Activated naive CD4-positive, alpha-beta T cell treated with anti-CD3 and anti-CD28 coated beads, Interleukin-2, amount 10 ng/mL, durations not matched to agents 7 days and 5 days (primary cell): ENCODE measurements around the gene CATSPER4.

Source experiments
- CTCF ChIA-PET: fragments of 350-600 bp; sonication (Branson Sonifier 250); formaldehyde crosslinking; loops from one replicate; lab custom pipeline; 2021; ENCODE audit warnings: antibody characterized with exemption; lab: Charles Lee
- DNase-seq: peaks from one replicate; pipeline ENCODE4 v3.0.0-alpha.2; 2020
- H3K27ac Mint-ChIP-seq: one replicate; pipeline ENCODE4 v1.8.0; 2021; ENCODE audit warnings: mild to moderate bottlenecking, moderate library complexity, mixed read lengths
- H3K27me3 Mint-ChIP-seq: one replicate; pipeline ENCODE4 v1.8.0; 2021; ENCODE audit warnings: mild to moderate bottlenecking, mixed read lengths
- H3K36me3 Mint-ChIP-seq: one replicate; pipeline ENCODE4 v1.8.0; 2021; ENCODE audit warnings: mixed read lengths
- H3K4me1 Mint-ChIP-seq: one replicate; pipeline ENCODE4 v1.8.0; 2021; ENCODE audit warnings: mixed read lengths
- H3K4me3 Mint-ChIP-seq: one replicate; pipeline ENCODE4 v1.8.0; 2021; ENCODE audit warnings: mild to moderate bottlenecking, moderate library complexity, mixed read lengths
- H3K9me3 Mint-ChIP-seq: one replicate; pipeline ENCODE4 v1.8.0; 2021; ENCODE audit warnings: mixed read lengths

The CATSPER4 gene

DNA sequence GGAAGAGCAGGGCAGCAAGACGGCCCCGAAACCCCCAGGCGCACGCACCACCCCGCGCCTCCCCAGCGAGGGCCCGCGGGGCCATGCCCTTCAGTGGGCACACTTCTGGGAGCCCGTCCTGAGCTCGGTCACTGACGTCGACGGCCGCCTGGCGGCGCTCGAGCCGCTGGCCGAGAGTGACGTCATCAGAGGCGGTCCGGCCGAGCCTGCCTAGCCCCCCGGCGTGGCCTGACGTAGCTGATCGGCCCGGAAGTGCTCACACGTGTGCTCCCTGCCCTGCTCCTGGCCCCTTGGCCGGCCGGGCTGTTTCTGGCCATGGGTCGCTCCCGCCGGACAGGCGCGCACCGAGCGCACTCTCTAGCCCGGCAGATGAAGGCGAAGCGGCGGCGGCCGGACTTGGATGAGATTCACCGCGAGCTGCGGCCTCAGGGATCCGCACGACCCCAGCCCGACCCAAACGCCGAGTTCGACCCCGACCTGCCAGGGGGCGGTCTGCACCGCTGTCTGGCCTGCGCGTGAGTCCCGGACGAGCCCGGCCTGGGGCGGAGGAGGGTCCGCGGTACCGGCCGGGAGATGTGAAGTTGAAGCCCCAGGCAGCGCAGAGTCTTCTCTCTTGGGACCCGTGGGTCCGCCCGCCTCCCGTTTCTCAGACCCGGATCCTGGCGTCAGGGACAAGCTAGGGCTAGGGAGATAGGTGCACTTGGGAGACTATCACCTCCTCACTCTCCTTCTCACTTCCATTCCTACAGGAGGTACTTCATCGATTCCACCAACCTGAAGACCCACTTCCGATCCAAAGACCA is 20.5 kb upstream of the CATSPER4 start, which contains the start of gene ZNF593:
Gene ZNF593, plus strand, starts transcription at position 240 of the 803 bp plus-strand sequence. Its CDS starts 76 bp downstream, at position 316.
- DNase-seq = peak; percentile 89
- Mint-ChIP-seq H3K36me3 (no peaks in the 10 kb centered on the region), H3K27me3 (peaks cover 35% of the 10 kb centered on the region), H3K9me3 (no peaks in the 10 kb centered on the region), H3K27ac (peak within 1 kb of the TSS; percentile 84), H3K4me3 (peak within 1 kb of the TSS; percentile 85), H3K4me1 (peaks cover 39% of the 10 kb centered on the region)
- CTCF ChIA-PET = interaction anchor here (0.6 to 3.8 kb wide), 30 partner anchors 9 to 320 kb away, joined by 3 to 36 read pairs (median 4); partner anchors contain the start of genes CD52 and CEP85

DNA sequence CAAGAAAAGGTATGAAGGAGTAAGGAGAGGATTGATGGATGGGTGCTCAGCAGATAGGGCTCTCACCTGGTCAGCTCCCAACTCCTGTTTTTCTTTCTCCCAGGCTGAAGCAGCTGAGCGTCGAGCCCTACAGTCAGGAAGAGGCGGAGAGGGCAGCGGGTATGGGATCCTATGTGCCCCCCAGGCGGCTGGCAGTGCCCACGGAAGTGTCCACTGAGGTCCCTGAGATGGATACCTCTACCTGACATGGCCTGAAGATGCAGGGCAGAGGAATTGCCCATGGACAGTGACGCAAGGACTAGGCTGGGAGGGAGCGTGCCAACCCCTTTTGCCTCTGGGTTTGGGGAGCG is 20.0 kb upstream of the CATSPER4 start:
- DNase-seq = no peak
- H3K4me1 Mint-ChIP-seq = peaks cover 33% of the 10 kb centered on the region
- peak overlapping the region; percentile 85 for H3K4me3 Mint-ChIP-seq
- peaks cover 30% of the 10 kb centered on the region for H3K27me3 Mint-ChIP-seq
- H3K36me3 Mint-ChIP-seq = no peaks in the 10 kb centered on the region
- CTCF ChIA-PET = interaction anchor here (0.7 to 3.8 kb wide), 18 partner anchors 8 to 247 kb away, joined by 3 to 36 read pairs (median 4); partner anchors contain the start of gene CEP85
- peak overlapping the region; percentile 84 for H3K27ac Mint-ChIP-seq
- no peaks in the 10 kb centered on the region for H3K9me3 Mint-ChIP-seq

DNA sequence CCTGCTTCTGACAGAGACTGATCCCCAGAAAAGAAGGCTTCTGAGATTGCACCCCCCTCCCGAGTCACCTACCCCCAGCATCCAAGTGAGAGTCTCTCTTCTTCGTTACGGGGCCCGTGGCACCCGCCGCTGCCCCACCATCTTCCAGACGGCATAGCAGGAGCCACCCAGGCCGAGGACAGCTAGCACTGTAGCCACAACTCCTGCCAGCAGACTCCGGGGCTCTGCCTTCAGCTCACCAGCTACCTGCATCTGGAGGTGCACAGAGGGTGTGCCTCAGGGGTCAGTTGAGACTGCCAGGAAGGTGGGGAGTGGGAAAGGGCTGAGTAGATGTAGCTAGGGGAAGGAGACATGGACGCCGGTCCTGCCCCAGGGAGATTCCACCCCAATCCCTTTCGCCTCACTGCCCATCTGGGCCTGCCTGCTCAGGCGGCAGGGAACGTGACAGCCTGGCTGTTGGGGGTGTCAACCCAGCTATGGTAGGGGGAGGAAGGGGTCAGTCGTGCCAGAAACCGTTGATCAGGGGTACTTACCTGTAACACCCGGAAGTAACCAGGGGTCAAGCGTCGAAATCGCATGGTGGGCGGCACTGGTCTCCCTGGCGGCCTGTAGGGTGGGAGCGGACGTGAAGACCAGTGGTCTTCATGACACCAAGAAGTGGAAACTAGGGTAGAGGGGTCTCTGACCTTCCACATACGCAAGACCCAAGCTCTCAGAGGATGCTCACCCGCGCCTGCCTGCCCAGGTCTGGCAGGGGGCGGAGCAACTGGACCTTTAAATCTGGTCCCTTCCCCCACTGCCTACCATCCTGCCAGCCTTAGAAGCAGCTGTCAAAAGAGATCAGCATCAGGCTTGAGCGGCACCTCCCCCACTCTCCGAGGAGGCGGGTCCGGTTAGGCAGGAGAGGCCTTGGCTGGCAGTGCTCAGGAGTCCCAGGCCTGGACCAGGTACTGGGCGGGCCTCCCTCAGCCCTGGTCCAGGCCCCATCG is 19.0 kb upstream of the CATSPER4 start, which contains the start of gene ZNF593OS:
Gene ZNF593OS, minus strand, starts transcription at position 749 of the 989 bp plus-strand sequence. Its CDS starts 171 bp downstream, at position 578.
- DNase-seq = no peak
- Mint-ChIP-seq H3K4me1 (peaks cover 27% of the 10 kb centered on the region), H3K36me3 (no peaks in the 10 kb centered on the region), H3K4me3 (peak within 1 kb of the TSS; percentile 85), H3K27me3 (peaks cover 20% of the 10 kb centered on the region), H3K9me3 (no peaks in the 10 kb centered on the region), H3K27ac (no peak within 1 kb of the TSS)
- CTCF ChIA-PET = interaction anchor here (0.6 to 3.8 kb wide), 7 partner anchors 26 to 246 kb away, joined by 3 to 36 read pairs (median 4); partner anchors contain the start of gene CEP85

DNA sequence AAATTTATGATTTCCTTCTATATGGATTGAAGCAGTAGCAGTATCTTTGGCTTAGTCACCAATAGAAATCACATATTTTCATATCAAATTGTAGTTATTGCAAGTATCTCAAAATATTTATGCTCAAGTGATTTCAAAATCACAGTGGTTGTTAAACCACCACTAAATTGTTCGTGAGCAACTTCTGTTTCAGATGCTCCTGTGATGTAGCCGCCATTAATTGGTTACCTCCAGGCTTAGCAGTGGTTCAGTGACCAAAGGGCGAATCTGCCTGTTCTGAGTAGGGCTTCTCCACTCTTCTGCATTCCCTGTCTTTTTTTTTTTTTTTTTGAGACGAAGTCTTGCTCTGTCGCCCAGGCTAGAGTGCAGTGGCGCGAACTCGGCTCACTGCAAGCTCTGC is 15.1 kb upstream of the CATSPER4 start:
- Mint-ChIP-seq H3K36me3 (no peaks in the 10 kb centered on the region), H3K27ac (no peak overlapping the region), H3K9me3 (no peaks in the 10 kb centered on the region), H3K27me3 (peaks cover 1% of the 10 kb centered on the region), H3K4me1 (peaks cover 13% of the 10 kb centered on the region), H3K4me3 (no peak overlapping the region)
- CTCF ChIA-PET = interaction anchor here (1.0 kb wide), 1 partner anchor 39 kb away, joined by 3 read pairs; no protein-coding TSS in a partner anchor
- no peak for DNase-seq

DNA sequence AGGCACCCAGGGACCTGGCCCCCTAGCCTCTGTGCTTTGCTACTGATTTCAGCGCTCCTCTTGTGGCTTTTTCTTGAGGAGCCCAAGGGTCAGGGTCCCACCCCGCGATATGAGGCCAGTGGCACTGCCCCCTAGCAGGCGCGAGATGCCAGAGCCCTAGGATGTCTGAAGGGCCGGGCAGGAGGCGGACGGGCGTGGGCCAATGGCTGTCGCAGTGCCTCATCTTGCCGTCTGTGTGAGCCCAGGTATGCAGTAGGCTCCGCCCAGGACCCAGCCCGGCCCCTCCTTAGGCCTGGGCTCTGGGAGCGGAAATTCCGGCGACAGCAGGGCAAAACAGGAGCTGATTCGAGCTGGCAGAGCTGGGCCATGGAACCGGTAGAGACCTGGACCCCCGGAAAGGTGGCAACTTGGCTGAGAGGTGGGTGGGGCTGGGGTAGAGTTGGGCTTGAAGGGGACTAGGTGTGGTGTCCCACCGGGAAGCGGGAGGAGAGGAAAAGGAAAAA is 13.2 kb upstream of the CATSPER4 start, which contains the start of gene CNKSR1:
Gene CNKSR1, plus strand, starts transcription at position 310 of the 503 bp plus-strand sequence. Its CDS starts 57 bp downstream, at position 367.
- peak within 1 kb of the TSS; percentile 66 for H3K4me3 Mint-ChIP-seq
- no peak within 1 kb of the TSS for H3K27ac Mint-ChIP-seq
- H3K9me3 Mint-ChIP-seq = no peaks in the 10 kb centered on the region
- peaks cover 2% of the 10 kb centered on the region for H3K4me1 Mint-ChIP-seq
- H3K27me3 Mint-ChIP-seq = peaks cover 6% of the 10 kb centered on the region
- DNase-seq = no peak
- CTCF ChIA-PET = interaction anchor here (1.2 kb wide), 1 partner anchor 99 kb away, joined by 4 read pairs; no protein-coding TSS in a partner anchor
- no peaks in the 10 kb centered on the region for H3K36me3 Mint-ChIP-seq

DNA sequence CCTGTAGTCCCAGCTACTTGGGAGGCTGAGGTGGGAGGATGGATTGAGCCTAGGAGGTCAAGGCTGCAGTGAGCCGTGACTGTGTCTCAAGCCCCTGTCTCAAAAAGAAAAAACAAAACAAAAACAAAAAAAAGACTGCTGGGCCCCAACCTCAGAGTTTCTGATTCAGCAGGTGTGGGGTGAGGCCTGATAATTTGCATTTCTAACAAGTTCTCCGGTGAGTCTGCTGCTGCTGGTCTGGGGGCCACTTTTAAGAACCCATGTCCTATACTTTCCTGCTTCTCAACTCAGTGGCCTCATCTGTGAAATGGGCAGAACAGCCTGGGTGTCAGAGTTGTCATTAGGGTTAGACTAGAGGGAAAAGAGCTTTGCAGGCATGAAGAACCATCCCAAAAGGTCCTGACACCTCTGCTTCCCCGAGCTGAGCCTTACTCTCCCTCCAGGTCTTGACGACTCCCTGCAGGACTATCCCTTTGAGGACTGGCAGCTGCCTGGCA is 10.3 kb upstream of the CATSPER4 start:
- no peak for DNase-seq
- Mint-ChIP-seq H3K27me3 (peaks cover 11% of the 10 kb centered on the region), H3K27ac (no peak overlapping the region), H3K36me3 (no peaks in the 10 kb centered on the region), H3K9me3 (no peaks in the 10 kb centered on the region), H3K4me3 (no peak overlapping the region), H3K4me1 (peaks cover 2% of the 10 kb centered on the region)
- CTCF ChIA-PET = interaction anchor here (0.6 to 1.1 kb wide), 2 partner anchors 54 to 651 kb away, joined by 3 read pairs; partner anchors contain the start of gene CEP85

DNA sequence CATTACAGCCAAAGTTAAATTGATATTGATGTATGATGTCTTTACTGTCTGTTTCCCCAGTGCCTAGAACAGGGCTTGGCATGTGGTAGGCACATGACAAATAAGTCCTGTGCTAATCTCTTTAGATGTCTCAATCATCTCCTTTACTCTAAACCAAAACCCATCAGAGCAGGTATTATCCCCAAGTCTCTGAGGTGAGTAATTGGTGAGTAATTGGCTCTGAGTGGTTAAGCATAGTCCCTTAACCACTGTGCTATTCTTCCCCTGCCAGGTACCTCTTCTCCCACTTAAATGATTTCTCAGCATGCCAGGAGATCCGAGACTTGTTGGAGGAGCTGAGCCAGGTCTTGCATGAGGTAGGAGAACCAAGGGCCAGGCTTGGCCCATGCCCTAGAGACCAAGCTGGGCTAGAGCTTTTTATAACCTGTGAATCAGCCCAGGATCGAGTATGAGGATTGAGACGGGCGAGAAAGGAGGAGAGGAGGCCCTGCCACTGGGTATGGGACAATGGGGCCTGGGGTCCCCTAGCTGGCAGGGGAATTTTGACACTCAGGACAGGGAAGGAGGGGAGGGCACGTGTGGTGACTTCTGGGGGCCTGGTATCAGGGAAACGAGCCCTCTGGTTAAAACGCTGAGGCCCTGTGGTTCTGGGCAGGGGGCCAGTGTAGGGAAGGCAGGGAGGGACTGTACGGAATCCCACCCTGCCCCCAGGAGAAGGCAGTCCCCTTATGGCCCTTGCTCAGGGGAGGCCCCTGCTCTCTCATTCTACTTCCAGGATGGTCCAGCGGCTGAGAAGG is 8.6 kb upstream of the CATSPER4 start:
- no peaks in the 10 kb centered on the region for H3K9me3 Mint-ChIP-seq
- H3K27ac Mint-ChIP-seq = no peak overlapping the region
- H3K36me3 Mint-ChIP-seq = no peaks in the 10 kb centered on the region
- peaks cover 13% of the 10 kb centered on the region for H3K27me3 Mint-ChIP-seq
- H3K4me3 Mint-ChIP-seq = no peak overlapping the region
- peaks cover 2% of the 10 kb centered on the region for H3K4me1 Mint-ChIP-seq
- CTCF ChIA-PET = interaction anchor here (1.8 kb wide), 1 partner anchor 12 kb away, joined by 6 read pairs; the partner anchor contains the start of gene ZNF593
- DNase-seq = no peak

DNA sequence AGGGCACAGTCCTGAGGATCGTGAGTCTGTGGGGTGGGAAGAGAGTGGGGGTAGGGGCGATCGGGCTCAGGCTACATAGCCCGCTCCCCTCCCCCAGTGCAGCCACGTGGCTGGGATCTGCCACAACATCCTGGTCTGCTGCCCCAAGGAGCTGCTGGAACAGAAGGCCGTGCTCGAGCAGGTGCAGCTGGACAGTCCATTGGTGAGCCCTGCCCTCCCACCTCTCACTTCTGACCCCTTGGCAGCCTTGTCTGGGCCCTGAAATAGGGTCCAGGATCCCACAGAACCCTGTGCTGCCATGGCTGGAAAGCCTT is 8.1 kb upstream of the CATSPER4 start:
- peaks cover 17% of the 10 kb centered on the region for H3K27me3 Mint-ChIP-seq
- H3K4me1 Mint-ChIP-seq = peaks cover under 1% of the 10 kb centered on the region
- CTCF ChIA-PET = interaction anchor here (1.8 kb wide), 1 partner anchor 12 kb away, joined by 6 read pairs; the partner anchor contains the start of gene ZNF593

DNA sequence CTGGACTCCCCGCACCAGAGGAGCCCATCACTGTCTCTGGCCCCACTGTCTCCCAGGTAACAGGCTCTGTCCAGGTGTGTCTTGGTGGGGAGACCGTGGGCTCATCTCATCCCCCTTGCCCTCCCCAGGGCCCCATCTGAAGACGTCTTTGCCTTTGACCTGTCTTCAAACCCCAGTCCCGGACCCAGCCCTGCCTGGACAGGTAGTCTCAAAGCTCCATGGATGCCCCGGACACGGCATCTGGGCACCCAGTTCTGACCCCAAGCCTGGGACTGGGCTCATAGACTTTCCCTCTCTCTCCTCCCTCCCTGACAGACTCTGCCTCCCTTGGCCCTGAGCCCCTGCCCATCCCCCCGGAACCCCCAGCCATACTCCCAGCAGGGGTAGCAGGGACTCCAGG is 6.3 kb upstream of the CATSPER4 start:
- Mint-ChIP-seq H3K9me3 (no peaks in the 10 kb centered on the region), H3K27ac (no peak overlapping the region), H3K4me3 (no peak overlapping the region), H3K4me1 (no peaks in the 10 kb centered on the region), H3K36me3 (no peaks in the 10 kb centered on the region), H3K27me3 (peaks cover 17% of the 10 kb centered on the region)
- CTCF ChIA-PET = no interaction called here
- no peak for DNase-seq

More for the DNA sequence above, 8.1 kb upstream of the CATSPER4 start:
- Mint-ChIP-seq H3K9me3 (no peaks in the 10 kb centered on the region), H3K4me3 (no peak overlapping the region), H3K27ac (no peak overlapping the region), H3K36me3 (no peaks in the 10 kb centered on the region)
- no peak for DNase-seq

DNA sequence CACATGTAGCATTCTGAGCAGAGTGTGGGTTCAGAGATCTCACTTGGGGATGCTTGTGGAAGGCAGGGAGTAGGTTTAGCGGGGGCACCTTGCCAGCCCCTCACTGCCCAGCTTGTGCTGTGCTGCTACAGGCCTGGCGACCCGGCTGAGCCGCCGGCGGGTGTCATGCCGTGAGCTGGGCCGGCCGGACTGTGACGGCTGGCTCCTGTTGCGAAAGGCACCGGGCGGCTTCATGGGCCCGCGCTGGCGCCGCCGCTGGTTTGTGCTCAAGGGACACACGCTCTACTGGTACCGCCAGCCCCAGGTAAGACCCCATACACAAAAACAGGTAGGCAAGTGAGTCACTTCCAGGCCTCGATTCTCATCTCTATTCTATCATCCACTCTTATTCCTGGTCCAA is 5.5 kb upstream of the CATSPER4 start:
- Mint-ChIP-seq H3K4me1 (no peaks in the 10 kb centered on the region), H3K36me3 (no peaks in the 10 kb centered on the region), H3K27me3 (peaks cover 23% of the 10 kb centered on the region), H3K27ac (no peak overlapping the region), H3K4me3 (no peak overlapping the region), H3K9me3 (no peaks in the 10 kb centered on the region)
- CTCF ChIA-PET = no interaction called here
- DNase-seq = no peak

DNA sequence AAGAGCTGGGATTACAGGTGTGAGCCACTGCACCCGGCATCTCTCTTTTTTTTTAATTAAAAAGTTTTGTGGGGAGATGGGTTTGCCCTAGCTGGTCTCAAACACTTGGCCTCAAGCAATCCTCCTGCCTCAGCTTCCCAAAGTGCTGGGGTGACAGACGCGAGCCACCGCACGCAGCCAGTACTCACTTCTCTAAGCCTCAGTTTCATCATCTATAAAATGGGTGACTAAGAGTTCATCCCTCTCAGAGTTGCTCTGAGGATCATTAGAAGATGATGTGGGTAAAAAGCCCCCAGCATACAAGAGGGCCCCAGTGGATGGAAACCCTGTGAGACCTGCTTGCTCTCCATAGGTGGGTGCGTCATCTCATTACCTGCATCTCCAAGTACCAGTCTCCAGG is 2.5 kb upstream of the CATSPER4 start:
- peaks cover 23% of the 10 kb centered on the region for H3K4me1 Mint-ChIP-seq
- H3K27me3 Mint-ChIP-seq = peaks cover 35% of the 10 kb centered on the region
- no peak overlapping the region for H3K27ac Mint-ChIP-seq
- DNase-seq = no peak
- CTCF ChIA-PET = interaction anchor here (2.0 to 2.4 kb wide), 2 partner anchors 18 to 48 kb away, joined by 6 to 7 read pairs; partner anchors contain the start of genes C1orf232 and ZNF593
- H3K9me3 Mint-ChIP-seq = no peaks in the 10 kb centered on the region
- H3K36me3 Mint-ChIP-seq = peaks cover 1% of the 10 kb centered on the region
- no peak overlapping the region for H3K4me3 Mint-ChIP-seq

DNA sequence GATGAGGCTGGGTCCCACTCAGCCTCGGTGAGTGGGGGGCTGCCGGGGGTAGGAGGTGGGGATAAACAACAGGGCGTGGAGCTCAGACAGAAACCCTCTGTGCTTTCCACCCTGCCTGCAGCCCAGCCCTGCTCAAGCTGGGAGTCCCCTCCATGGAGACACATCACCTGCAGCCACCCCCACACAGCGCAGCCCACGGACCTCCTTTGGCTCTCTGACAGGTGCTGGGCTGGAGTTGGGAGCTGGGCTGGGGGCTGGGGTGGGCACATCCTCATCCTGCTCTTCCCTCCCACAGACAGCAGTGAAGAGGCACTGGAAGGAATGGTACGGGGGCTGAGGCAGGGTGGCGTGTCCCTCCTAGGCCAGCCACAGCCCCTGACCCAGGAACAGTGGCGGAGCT is 1.9 kb upstream of the CATSPER4 start:
- CTCF ChIA-PET = interaction anchor here (2.0 to 2.4 kb wide), 3 partner anchors 19 to 47 kb away, joined by 6 to 7 read pairs (median 7); partner anchors contain the start of genes C1orf232, CEP85 and ZNF593
- H3K36me3 Mint-ChIP-seq = peaks cover 1% of the 10 kb centered on the region
- no peaks in the 10 kb centered on the region for H3K9me3 Mint-ChIP-seq
- DNase-seq = no peak
- peaks cover 41% of the 10 kb centered on the region for H3K27me3 Mint-ChIP-seq
- H3K4me1 Mint-ChIP-seq = peaks cover 29% of the 10 kb centered on the region
- no peak overlapping the region for H3K27ac Mint-ChIP-seq
- no peak overlapping the region for H3K4me3 Mint-ChIP-seq
